Mesothelial cell of epicardium (in vitro differentiated cells): Measurements from ENCODE around the gene SRPRA. TPM values are rescaled to one million over a fixed set of nuclear protein-coding genes. Genes with fewer than 3 reads are reported as not detected.

Source experiments
- DNase-seq, 2 experiments: peaks; one replicate each; pipeline ENCODE4 v3.0.0; 2021; ENCODE audit warnings: low spot score in 2 of 2; ENCODE audit not compliant: unreplicated experiment in 2 of 2
- H3K27ac Mint-ChIP-seq: 2 replicates; pipeline ENCODE4 v1.8.0; 2021; ENCODE audit warnings: mixed read lengths
- H3K27me3 Mint-ChIP-seq: 2 replicates; pipeline ENCODE4 v1.8.0; 2021; ENCODE audit warnings: low read depth, mixed read lengths
- H3K36me3 Mint-ChIP-seq: 2 replicates; pipeline ENCODE4 v1.8.0; 2021; ENCODE audit warnings: mixed read lengths
- H3K4me1 Mint-ChIP-seq: 2 replicates; pipeline ENCODE4 v1.8.0; 2021; ENCODE audit warnings: mixed read lengths
- H3K4me3 Mint-ChIP-seq: 2 replicates; pipeline ENCODE4 v1.8.0; 2021; ENCODE audit warnings: mild to moderate bottlenecking, moderate library complexity, mixed read lengths
- H3K9me3 Mint-ChIP-seq: 2 replicates; pipeline ENCODE4 v1.8.0; 2021; ENCODE audit warnings: mixed read lengths
- CTCF ChIP-seq: fragments of 200-600 bp; sonication (generic); IDR thresholded peaks from one replicate; pipeline ENCODE4 v1.5.0; 2021; ENCODE audit warnings: antibody characterized with exemption; ENCODE audit not compliant: unreplicated experiment
- total RNA-seq: library from RNA; stranded (reverse); gene quantifications from 3 replicates; pipeline ENCODE4 v1.2.1, GENCODE V29; 2021

SRPRA gene
- total RNA-seq, 1 donor from 2014 or later: 90.9 TPM

GRCh38 chr11:126290887-126291286, 22.2 kb upstream of the SRPRA start:
- Mint-ChIP-seq H3K9me3 (no peaks in the 10 kb centered on the region), H3K36me3 (peaks cover 17% of the 10 kb centered on the region), H3K4me1 (no peaks in the 10 kb centered on the region), H3K4me3 (no peak overlapping the region), H3K27me3 (no peaks in the 10 kb centered on the region), H3K27ac (no peak overlapping the region)
- no peak for DNase-seq
- TF ChIP-seq CTCF: no peak

GRCh38 chr11:126288237-126288636, 19.5 kb upstream of the SRPRA start:
- Mint-ChIP-seq H3K4me3 (no peak overlapping the region), H3K27me3 (no peaks in the 10 kb centered on the region), H3K9me3 (no peaks in the 10 kb centered on the region), H3K36me3 (peaks cover 6% of the 10 kb centered on the region), H3K4me1 (peaks cover 14% of the 10 kb centered on the region), H3K27ac (no peak overlapping the region)
- TF ChIP-seq CTCF: no peak
- no peak for DNase-seq

- H3K4me3 Mint-ChIP-seq: peak overlapping the region; percentile 28
- no peaks in the 10 kb centered on the region for H3K27me3 Mint-ChIP-seq
- peaks cover 2% of the 10 kb centered on the region for H3K36me3 Mint-ChIP-seq
- H3K4me1 Mint-ChIP-seq: peaks cover 28% of the 10 kb centered on the region
- peak overlapping the region; percentile 10 for H3K27ac Mint-ChIP-seq
- no peaks in the 10 kb centered on the region for H3K9me3 Mint-ChIP-seq
- TF ChIP-seq CTCF: no peak
- no peak for DNase-seq
Measured at GRCh38 chr11:126284829-126285228, 16.1 kb upstream of the SRPRA start.

- Mint-ChIP-seq H3K4me3 (peak within 1 kb of the TSS; percentile 95), H3K9me3 (no peaks in the 10 kb centered on the region), H3K36me3 (no peaks in the 10 kb centered on the region), H3K4me1 (peaks cover 28% of the 10 kb centered on the region), H3K27ac (peak within 1 kb of the TSS; percentile 95), H3K27me3 (no peaks in the 10 kb centered on the region)
- peak; percentile 48 to 69 for DNase-seq
- TF ChIP-seq CTCF: no peak
Measured at GRCh38 chr11:126282736-126283591, 14.3 kb upstream of the SRPRA start, which contains the start of gene TIRAP. TIRAP (plus strand) TSS chr11:126283093; CDS start chr11:126290895, 7,802 bp downstream.

GRCh38 chr11:126282361-126282735, 13.7 kb upstream of the SRPRA start:
- no peak for TF ChIP-seq CTCF
- H3K27ac Mint-ChIP-seq: peak overlapping the region; percentile 95
- peak overlapping the region; percentile 91 for H3K4me3 Mint-ChIP-seq
- H3K36me3 Mint-ChIP-seq: no peaks in the 10 kb centered on the region
- H3K9me3 Mint-ChIP-seq: no peaks in the 10 kb centered on the region
- no peaks in the 10 kb centered on the region for H3K27me3 Mint-ChIP-seq
- peaks cover 28% of the 10 kb centered on the region for H3K4me1 Mint-ChIP-seq
- DNase-seq: peak in 1 of 2 experiments; percentile 58
